ENCODE measurements around the gene C9orf78.

C9orf78 gene, protein sequence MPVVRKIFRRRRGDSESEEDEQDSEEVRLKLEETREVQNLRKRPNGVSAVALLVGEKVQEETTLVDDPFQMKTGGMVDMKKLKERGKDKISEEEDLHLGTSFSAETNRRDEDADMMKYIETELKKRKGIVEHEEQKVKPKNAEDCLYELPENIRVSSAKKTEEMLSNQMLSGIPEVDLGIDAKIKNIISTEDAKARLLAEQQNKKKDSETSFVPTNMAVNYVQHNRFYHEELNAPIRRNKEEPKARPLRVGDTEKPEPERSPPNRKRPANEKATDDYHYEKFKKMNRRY

DNA sequence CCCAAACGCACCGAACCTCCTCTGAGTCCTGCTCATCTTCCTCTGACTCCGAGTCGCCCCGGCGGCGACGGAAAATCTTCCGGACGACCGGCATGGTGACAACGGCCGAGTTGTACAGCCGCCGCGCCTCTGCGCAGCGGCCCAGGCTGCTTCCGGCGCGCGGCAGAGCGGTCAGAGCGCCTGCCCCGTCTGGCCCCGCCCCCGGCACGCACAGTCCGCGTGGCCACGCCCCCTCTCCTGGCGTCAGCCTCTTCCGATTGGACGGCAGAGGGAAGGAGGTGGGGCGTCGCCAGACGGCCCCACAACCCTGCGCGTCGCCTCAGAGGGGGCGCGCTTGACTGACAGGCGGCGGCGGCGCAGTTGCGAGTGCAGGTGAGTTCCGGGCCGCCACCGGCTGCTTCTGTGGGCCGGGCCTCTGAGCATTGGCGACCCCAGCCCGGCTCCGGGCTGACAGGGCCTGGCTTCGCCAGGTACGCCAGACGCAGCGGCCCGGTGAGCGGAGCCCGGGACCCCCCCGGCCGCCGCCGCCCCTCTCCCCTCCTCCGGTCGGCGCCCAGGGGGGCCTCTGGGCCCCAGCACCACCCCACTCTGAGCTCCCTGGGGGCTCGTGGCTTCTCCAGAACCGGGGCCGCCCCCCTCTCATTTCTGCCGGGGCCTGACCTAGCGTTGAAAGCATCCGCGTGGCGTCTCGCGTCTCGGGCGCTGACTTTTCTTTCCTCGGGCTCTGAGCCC, at the start of gene C9orf78, which contains the start of gene USP20:
Gene C9orf78, minus strand, starts transcription at position 148 of the 732 bp plus-strand sequence. Its CDS starts 54 bp downstream, at position 94.
Gene USP20, plus strand, starts transcription at position 331 of the 732 bp plus-strand sequence. CDS start 17,098 bp downstream, outside the sequence.
- peaks cover 17 to 19% of the 10 kb centered on the region in 2 donors for H3K36me3 ChIP-seq (ENCODE audit: control insufficient read depth in 2 of 2, insufficient read depth in 2 of 2, low read length in 2 of 2)
- peak within 1 kb of the TSS; percentile 91 to 98 for H3K4me3 ChIP-seq (ENCODE audit: low read length in 2 of 2)
- H3K9ac ChIP-seq (ENCODE audit: low read length in 2 of 2) = peak within 1 kb of the TSS; percentile 89 to 91
- no peaks in the 10 kb centered on the region for H3K9me3 ChIP-seq (ENCODE audit: control insufficient read depth in 2 of 2, low read length in 2 of 2)
- H3K27ac ChIP-seq (ENCODE audit: low read length) = peak within 1 kb of the TSS; percentile 88
- H3K4me1 ChIP-seq (ENCODE audit: control insufficient read depth, insufficient read depth, low read length) = peaks cover 36% of the 10 kb centered on the region
- H3K27me3 ChIP-seq (ENCODE audit: control insufficient read depth in 1 of 2, insufficient read depth in 2 of 2, low read length in 2 of 2) = no peaks in the 10 kb centered on the region

DNA sequence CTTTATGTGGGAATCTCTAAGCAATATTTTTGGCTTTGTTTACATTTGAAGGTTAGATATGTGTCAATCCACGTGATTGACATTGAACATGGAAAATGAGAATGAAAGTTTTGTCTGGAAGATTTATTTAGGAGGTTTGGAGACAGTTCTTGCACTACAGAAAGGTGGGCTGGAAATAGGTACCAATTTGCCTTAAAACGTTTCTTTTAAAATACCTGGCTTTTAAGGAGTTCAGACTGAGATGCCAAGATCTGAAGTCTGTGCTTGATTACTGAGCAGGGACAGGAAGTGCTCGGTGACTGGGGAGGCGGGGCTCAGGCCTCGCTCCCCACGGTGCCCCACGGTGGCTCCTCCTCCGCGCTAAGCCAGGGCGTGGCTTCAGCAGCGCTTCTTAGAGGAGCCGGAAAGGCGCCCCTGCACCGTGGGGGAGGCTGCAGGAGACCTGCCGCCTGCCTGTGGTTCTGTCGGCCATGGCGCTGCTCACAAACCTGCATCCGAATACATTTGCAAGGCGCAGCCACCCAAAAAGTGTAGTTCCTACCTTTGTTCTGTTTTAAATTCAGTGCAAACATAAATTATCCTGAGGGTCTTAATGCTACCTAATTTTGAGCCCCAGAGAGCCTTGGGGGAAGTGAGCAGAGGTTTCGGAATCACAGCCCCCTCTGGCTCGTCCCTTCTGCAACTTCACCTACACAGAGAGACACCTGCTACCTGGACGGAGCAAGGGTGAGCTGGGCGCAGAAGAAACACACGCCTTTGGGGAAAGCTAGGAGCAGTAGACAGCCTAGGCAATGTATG, 49.3 kb upstream of the C9orf78 start:
- Histone ChIP-seq H3K4me1 (ENCODE audit: control insufficient read depth, insufficient read depth, low read length) (peaks cover 61% of the 10 kb centered on the region), H3K4me3 (ENCODE audit: low read length in 2 of 2) (peak overlapping the region; percentile 54 to 70), H3K9me3 (ENCODE audit: control insufficient read depth in 2 of 2, low read length in 2 of 2) (no peaks in the 10 kb centered on the region), H3K9ac (ENCODE audit: low read length in 2 of 2) (peak overlapping the region; percentile 29 to 44), H3K36me3 (ENCODE audit: control insufficient read depth in 2 of 2, insufficient read depth in 2 of 2, low read length in 2 of 2) (peaks cover 27 to 30% of the 10 kb centered on the region in 2 donors), H3K27me3 (ENCODE audit: control insufficient read depth in 1 of 2, insufficient read depth in 2 of 2, low read length in 2 of 2) (no peaks in the 10 kb centered on the region), H3K27ac (ENCODE audit: low read length) (peak overlapping the region; percentile 62)

DNA sequence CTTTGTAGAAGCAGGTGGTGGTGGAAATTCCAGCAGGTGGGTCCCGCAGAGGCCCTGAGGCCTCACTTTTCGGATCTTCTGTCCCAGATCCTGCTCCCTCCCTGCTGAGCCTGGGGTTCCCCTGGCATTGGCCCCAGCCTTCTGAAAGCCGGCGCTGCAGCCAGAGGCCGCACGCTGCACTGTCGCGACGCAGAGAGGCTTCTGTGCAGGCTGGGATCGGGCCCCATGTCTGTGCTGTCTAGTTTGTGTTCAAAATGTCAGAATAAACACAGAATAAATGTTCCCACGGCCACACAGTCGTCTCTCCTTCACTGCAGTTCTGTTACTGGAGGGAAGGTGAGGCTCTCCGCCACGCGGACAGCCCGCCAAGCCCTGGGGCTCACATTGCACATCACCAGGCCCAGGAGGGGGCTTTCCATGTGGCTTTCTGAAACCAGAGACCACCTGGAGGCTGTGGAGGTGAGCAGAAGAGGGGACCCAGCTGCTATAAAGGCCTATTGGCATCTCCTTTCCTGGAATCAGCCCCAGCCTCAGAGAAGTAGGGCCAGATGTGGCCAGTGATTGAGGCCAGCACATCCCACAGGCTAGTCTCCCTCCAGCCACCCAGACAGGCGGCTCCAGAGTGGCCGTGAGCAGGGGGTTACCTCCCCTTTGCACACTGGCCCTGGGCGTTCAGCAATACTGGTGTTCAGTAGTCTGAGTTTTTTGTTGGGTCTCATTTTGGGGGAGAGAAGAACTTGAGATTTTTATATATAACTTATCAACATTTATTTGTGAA, 46.7 kb upstream of the C9orf78 start:
- H3K27ac ChIP-seq (ENCODE audit: low read length) = peak overlapping the region; percentile 53

DNA sequence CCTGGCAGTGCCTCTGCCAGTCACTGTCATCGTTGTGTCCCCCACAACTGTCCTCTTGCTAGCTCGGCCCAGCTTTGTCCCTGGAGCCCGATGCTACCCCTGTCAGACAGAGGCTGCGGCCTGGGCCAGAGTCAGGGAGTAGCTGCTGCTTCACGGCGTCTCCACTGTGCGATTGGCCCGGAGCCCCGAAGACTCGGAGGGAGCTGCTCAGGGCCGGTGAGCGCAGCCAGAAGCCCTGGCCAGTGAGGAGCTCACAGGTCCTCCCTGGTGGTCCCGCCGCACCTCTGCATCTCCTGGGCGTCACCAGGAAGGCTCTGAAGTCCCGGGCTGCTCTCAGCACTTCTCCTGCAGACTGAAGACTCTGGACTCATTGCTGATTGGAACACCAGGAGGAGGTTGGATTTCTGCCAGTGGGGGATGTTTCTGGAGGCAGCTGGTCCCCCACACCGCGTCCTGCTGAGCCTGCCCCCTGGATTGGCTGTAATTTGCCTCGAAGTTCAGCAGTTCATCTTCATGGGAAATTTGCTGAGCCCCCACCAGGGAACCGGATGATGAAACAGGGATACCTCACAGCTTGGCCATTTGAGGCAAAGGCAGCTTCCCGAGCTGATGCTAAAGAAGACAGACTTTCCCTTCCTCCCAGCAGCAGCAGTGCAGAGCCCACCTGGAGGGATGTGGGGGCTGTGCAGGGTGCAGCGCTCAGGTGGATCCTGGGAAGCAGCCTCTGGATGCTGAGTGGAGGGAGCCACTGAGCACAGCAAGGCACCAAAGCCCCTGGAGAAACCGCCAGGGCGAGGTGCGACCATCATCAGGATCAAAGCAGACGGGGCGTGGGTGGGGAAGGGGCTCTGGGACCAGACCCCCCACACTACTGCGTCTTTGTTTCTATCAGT, 45.8 kb upstream of the C9orf78 start:
- H3K27ac ChIP-seq (ENCODE audit: low read length) = peak overlapping the region; percentile 53
- H3K27me3 ChIP-seq (ENCODE audit: control insufficient read depth in 1 of 2, insufficient read depth in 2 of 2, low read length in 2 of 2) = no peaks in the 10 kb centered on the region
- H3K9me3 ChIP-seq (ENCODE audit: control insufficient read depth in 2 of 2, low read length in 2 of 2) = no peaks in the 10 kb centered on the region
- peaks cover 31 to 32% of the 10 kb centered on the region in 2 donors for H3K36me3 ChIP-seq (ENCODE audit: control insufficient read depth in 2 of 2, insufficient read depth in 2 of 2, low read length in 2 of 2)
- peak overlapping the region in 1 of 2 donors; percentile 14 for H3K9ac ChIP-seq (ENCODE audit: low read length in 2 of 2)
- no peak overlapping the region for H3K4me3 ChIP-seq (ENCODE audit: low read length in 2 of 2)
- H3K4me1 ChIP-seq (ENCODE audit: control insufficient read depth, insufficient read depth, low read length) = peaks cover 45% of the 10 kb centered on the region

More for the DNA sequence above, 46.7 kb upstream of the C9orf78 start:
- H3K9me3 ChIP-seq (ENCODE audit: control insufficient read depth in 2 of 2, low read length in 2 of 2) = no peaks in the 10 kb centered on the region
- no peak overlapping the region for H3K4me3 ChIP-seq (ENCODE audit: low read length in 2 of 2)
- H3K36me3 ChIP-seq (ENCODE audit: control insufficient read depth in 2 of 2, insufficient read depth in 2 of 2, low read length in 2 of 2) = peaks cover 25 to 27% of the 10 kb centered on the region in 2 donors
- H3K4me1 ChIP-seq (ENCODE audit: control insufficient read depth, insufficient read depth, low read length) = peaks cover 53% of the 10 kb centered on the region
- no peaks in the 10 kb centered on the region for H3K27me3 ChIP-seq (ENCODE audit: control insufficient read depth in 1 of 2, insufficient read depth in 2 of 2, low read length in 2 of 2)
- no peak overlapping the region for H3K9ac ChIP-seq (ENCODE audit: low read length in 2 of 2)

DNA sequence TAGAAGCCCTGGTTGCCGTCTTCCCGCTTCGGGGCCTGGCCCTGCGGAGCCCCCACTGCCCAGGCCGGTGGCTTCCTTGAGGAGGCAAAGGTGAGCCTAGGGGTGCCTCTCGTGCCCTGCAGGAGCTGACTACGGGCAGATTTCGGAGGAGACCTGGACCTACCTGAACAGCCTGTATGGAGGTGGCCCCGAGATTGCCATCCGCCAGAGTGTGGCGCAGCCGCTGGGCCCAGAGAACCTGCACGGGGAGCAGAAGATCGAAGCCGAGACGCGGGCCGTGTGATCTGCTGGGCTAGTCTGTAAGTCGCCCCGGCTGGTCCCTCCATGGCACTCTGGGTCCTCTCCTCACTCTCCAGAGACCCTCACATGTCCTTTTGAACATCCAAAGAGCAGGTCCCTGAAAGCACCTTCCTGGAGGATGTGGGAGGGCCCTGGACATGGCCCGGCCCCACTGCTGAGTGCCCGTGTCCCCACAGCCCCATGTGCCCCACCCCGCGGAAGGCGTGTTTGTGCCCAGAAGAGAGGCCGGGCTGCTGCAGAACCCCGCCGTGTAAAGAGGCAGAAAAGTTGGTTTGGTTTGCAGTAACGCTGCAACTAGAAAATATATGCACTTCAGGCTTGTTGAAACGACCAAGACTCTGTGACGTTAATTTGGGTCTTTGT, 45.0 kb upstream of the C9orf78 start:
- no peak overlapping the region for H3K4me3 ChIP-seq (ENCODE audit: low read length in 2 of 2)
- no peaks in the 10 kb centered on the region for H3K9me3 ChIP-seq (ENCODE audit: control insufficient read depth in 2 of 2, low read length in 2 of 2)
- H3K9ac ChIP-seq (ENCODE audit: low read length in 2 of 2) = peak overlapping the region in 1 of 2 donors; percentile 14
- peaks cover 37 to 39% of the 10 kb centered on the region in 2 donors for H3K36me3 ChIP-seq (ENCODE audit: control insufficient read depth in 2 of 2, insufficient read depth in 2 of 2, low read length in 2 of 2)
- H3K4me1 ChIP-seq (ENCODE audit: control insufficient read depth, insufficient read depth, low read length) = peaks cover 39% of the 10 kb centered on the region
- peak overlapping the region; percentile 53 for H3K27ac ChIP-seq (ENCODE audit: low read length)
- no peaks in the 10 kb centered on the region for H3K27me3 ChIP-seq (ENCODE audit: control insufficient read depth in 1 of 2, insufficient read depth in 2 of 2, low read length in 2 of 2)

DNA sequence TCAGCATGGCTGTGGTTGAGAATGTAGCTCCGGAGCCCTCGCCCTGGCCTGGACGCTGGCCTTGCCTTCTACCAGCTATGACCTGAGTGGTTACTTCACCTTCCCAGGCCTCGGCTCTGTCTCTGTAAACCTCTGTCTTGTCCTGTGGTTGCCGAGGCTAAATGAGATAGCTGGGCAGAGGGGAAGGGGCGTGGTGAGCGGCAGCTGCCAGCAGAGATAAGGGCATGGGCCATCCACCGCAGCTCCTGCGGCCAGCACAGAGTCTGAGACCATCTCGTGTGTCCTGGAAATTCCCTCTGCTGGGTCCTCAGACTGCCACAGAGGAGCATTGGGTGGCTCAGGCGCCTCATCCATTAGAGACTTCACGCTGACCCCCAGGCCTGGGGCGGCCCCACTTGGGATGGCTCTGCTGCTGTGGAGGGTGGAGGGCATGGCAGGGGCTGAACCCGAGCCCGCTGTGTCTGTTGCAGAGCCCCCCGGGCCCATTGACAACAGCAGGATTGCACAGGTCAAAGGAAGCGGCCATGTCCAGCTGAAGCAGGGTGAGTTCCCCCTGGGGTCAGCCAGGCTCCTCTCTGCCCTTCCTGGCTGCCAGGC, 44.1 kb upstream of the C9orf78 start:
- Histone ChIP-seq H3K4me1 (ENCODE audit: control insufficient read depth, insufficient read depth, low read length) (peaks cover 30% of the 10 kb centered on the region), H3K9ac (ENCODE audit: low read length in 2 of 2) (no peak overlapping the region), H3K27ac (ENCODE audit: low read length) (no peak overlapping the region), H3K9me3 (ENCODE audit: control insufficient read depth in 2 of 2, low read length in 2 of 2) (no peaks in the 10 kb centered on the region), H3K27me3 (ENCODE audit: control insufficient read depth in 1 of 2, insufficient read depth in 2 of 2, low read length in 2 of 2) (no peaks in the 10 kb centered on the region), H3K4me3 (ENCODE audit: low read length in 2 of 2) (no peak overlapping the region), H3K36me3 (ENCODE audit: control insufficient read depth in 2 of 2, insufficient read depth in 2 of 2, low read length in 2 of 2) (peaks cover 46 to 49% of the 10 kb centered on the region in 2 donors)

DNA sequence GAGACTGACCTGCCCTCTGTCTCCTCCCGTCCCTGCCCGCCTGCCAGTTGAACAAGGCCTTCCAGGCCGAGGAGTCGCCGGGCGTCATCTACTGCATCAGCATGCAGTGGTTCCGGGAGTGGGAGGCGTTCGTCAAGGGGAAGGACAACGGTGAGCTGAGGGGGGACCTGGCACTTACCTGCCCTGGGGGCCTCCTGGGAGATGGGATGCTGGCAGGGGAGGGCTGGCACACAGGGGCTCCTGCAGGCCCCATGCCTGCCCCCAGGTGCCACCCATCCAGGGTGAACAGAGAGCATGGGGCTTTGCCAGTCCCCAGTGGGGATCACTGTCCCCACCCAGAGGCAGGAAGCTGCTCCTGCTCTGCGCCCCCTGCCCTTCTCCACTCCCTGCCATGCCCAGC, 43.2 kb upstream of the C9orf78 start:
- peaks cover 53 to 58% of the 10 kb centered on the region in 2 donors for H3K36me3 ChIP-seq (ENCODE audit: control insufficient read depth in 2 of 2, insufficient read depth in 2 of 2, low read length in 2 of 2)
- H3K9ac ChIP-seq (ENCODE audit: low read length in 2 of 2) = no peak overlapping the region
- H3K27ac ChIP-seq (ENCODE audit: low read length) = no peak overlapping the region
- H3K4me1 ChIP-seq (ENCODE audit: control insufficient read depth, insufficient read depth, low read length) = peaks cover 24% of the 10 kb centered on the region
- H3K4me3 ChIP-seq (ENCODE audit: low read length in 2 of 2) = no peak overlapping the region
- no peaks in the 10 kb centered on the region for H3K27me3 ChIP-seq (ENCODE audit: control insufficient read depth in 1 of 2, insufficient read depth in 2 of 2, low read length in 2 of 2)
- no peaks in the 10 kb centered on the region for H3K9me3 ChIP-seq (ENCODE audit: control insufficient read depth in 2 of 2, low read length in 2 of 2)

DNA sequence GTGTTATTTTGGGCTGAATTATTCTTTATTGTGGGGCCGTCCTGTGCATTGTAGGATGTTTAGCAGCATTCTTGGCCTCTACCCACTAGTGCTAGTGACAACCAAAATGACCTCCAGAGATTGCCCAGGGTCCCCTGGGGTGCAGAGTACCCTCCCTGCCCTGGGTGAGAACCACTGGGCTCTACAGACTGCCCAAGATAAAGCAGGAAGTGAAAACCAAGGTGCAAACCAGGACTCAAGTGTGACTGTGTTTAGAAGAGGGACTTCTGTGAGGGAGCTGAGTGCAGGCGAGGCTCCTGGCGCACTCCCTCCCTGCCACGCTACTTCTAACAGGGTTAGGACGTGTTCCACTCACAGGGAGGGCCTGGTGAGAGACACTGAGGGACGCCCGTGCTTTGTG, 41.7 kb upstream of the C9orf78 start:
- H3K9me3 ChIP-seq (ENCODE audit: control insufficient read depth in 2 of 2, low read length in 2 of 2) = no peaks in the 10 kb centered on the region
- peaks cover 21% of the 10 kb centered on the region for H3K4me1 ChIP-seq (ENCODE audit: control insufficient read depth, insufficient read depth, low read length)
- H3K27ac ChIP-seq (ENCODE audit: low read length) = no peak overlapping the region
- H3K4me3 ChIP-seq (ENCODE audit: low read length in 2 of 2) = no peak overlapping the region
- H3K36me3 ChIP-seq (ENCODE audit: control insufficient read depth in 2 of 2, insufficient read depth in 2 of 2, low read length in 2 of 2) = peaks cover 44 to 51% of the 10 kb centered on the region in 2 donors
- no peaks in the 10 kb centered on the region for H3K27me3 ChIP-seq (ENCODE audit: control insufficient read depth in 1 of 2, insufficient read depth in 2 of 2, low read length in 2 of 2)
- no peak overlapping the region for H3K9ac ChIP-seq (ENCODE audit: low read length in 2 of 2)

All from stomach smooth muscle (tissue), 2 donors.